Spleen (tissue), 11 donors: ENCODE results near the gene CSTPP1. TPM values are rescaled to one million over a fixed set of nuclear protein-coding genes. Genes with fewer than 3 reads are reported as not detected.

Experiments used
- DNase-seq: peaks from one replicate; pipeline ENCODE4 v3.0.0-alpha.2; 2020
- H3K27ac ChIP-seq, 8 donors: fragments of 200-600 bp; sonication (generic) in 7 of 8; 1 replicate in 4 of 8; 2 replicates in 4 of 8; pipeline versions ENCODE4 v1.5.0 to v1.8.0; 2016 to 2021; ENCODE audit warnings: inconsistent platforms in 4 of 8, mild to moderate bottlenecking in 4 of 8, moderate library complexity in 1 of 8
- H3K27me3 ChIP-seq, 7 donors: fragments of 200-600 bp; sonication (generic) in 6 of 7; replicated peaks in 1 of 7; 1 replicate in 4 of 7; 2 replicates in 3 of 7; pipeline versions ENCODE4 v1.5.0 to v1.8.0; 2016 to 2021; ENCODE audit warnings: inconsistent platforms in 3 of 7, mild to moderate bottlenecking in 1 of 7
- H3K36me3 ChIP-seq, 6 donors: fragments of 200-600 bp; sonication (generic) in 5 of 6; 1 replicate in 4 of 6; 2 replicates in 2 of 6; pipeline versions ENCODE4 v1.5.0 to v1.8.0; 2016 to 2021; ENCODE audit warnings: inconsistent platforms in 2 of 6
- H3K4me1 ChIP-seq, 6 donors: fragments of 200-600 bp; sonication (generic) in 5 of 6; 1 replicate in 3 of 6; 2 replicates in 3 of 6; pipeline versions ENCODE4 v1.5.0 to v1.8.0; 2016 to 2021; ENCODE audit warnings: inconsistent platforms in 3 of 6
- H3K4me3 ChIP-seq, 8 donors: fragments of 200-600 bp; sonication (generic) in 7 of 8; 1 replicate in 4 of 8; 2 replicates in 4 of 8; pipeline versions ENCODE4 v1.5.0 to v1.8.0; 2016 to 2021; ENCODE audit warnings: inconsistent platforms in 4 of 8, mild to moderate bottlenecking in 4 of 8, moderate library complexity in 2 of 8
- H3K9me3 ChIP-seq, 8 donors: fragments of 200-600 bp; sonication (generic) in 7 of 8; 1 replicate in 4 of 8; 2 replicates in 4 of 8; pipeline versions ENCODE4 v1.5.0 to v1.8.0; 2016 to 2021; ENCODE audit warnings: inconsistent platforms in 4 of 8
- POLR2A ChIP-seq, 3 donors: fragments of 450-650 bp; IDR thresholded peaks; one replicate each; pipeline ENCODE4 v1.5.1; 2017; ENCODE audit warnings: antibody characterized with exemption in 3 of 3, mild to moderate bottlenecking in 1 of 3
- POLR2AphosphoS5 ChIP-seq, 3 donors: sonication (generic); formaldehyde crosslinking; IDR thresholded peaks; one replicate each; pipeline ENCODE4 v1.5.1; 2017; ENCODE audit warnings: antibody characterized with exemption in 3 of 3
- WGBS, 5 donors: extraction: QIAGEN DNeasy Blood & Tissue Kit in 3 of 5; methylation state at CpG; one replicate each; pipeline versions ENCODE4 v1.1.5 to v1.1.7; 2013 to 2018; 5-methylcytosine and 5-hydroxymethylcytosine counted together
- intact Hi-C: fragments of 100-400 bp; cut with DNase I; formaldehyde crosslinking; loops from one replicate; pipeline ENCODE4 v1.15.0; 2023; ENCODE audit warnings: low total_unique reads
- polyA plus RNA-seq, 3 donors: library from polyadenylated mRNA; stranded (reverse); fragments of 200-250 nt; gene quantifications; one replicate each; pipeline ENCODE4 v1.2.1, GENCODE V29; 2013
- total RNA-seq, 7 donors: library from RNA; depleted of rRNA in 3 of 7; stranded (reverse); fragments of >200 nt in 3 of 7; fragmentation: NEBNext Ultra II Directional in 4 of 7; extraction: Animal tissue kit (Norgen Biotek cat#: 25700) in 4 of 7; gene quantifications; one replicate each; pipeline versions ENCODE4 v1.1.0 to v1.2.1, GENCODE V29; 2016 to 2021
- TF ChIP-seq, protein P1 (sequence below), 11 experiments: fragments of 200-600 bp in 7 of 11; fragments of 450-650 bp in 4 of 11; sonication (generic) in 4 of 11; IDR thresholded peaks in 8 of 11; conservative IDR thresholded peaks in 3 of 11; 1 replicate in 7 of 11; 2 replicates in 4 of 11; pipeline versions ENCODE4 v1.4.0 to v1.8.0; 2016 to 2021; ENCODE audit warnings: antibody characterized with exemption in 11 of 11, inconsistent platforms in 4 of 11, mild to moderate bottlenecking in 1 of 11
- donor health status: healthy with polysubstance abuse.
- donor health status: DM: no; HTN: no; CAD: no; lungs with moderate emphysema.
- donor health status: DM: no; HTN: no; CAD: no.
- donor health status: Bipolar disorder and iron deficiency.
- donor health status: healthy.
- donor health status: DM: no; HTN: no; CAD: no.
- donor health status: DM: yes; HTN: yes; CAD: no.

The CSTPP1 gene
- total and polyA plus RNA-seq, 10 donors: 8.6 to 23.0 (median 14.4) TPM

- H3K27me3 ChIP-seq: no peaks in the 10 kb centered on the region
- WGBS, 5 donors: 90 to 94% (median 94%) methylated on average over 5 of the region's 5 CpGs
- TF ChIP-seq POLR2AphosphoS5 (IDR thresholded peaks at IDR 0.05): no peak
- TF ChIP-seq POLR2A (IDR thresholded peaks at IDR 0.05): no peak
- no peak overlapping the region for H3K27ac ChIP-seq
- intact Hi-C loops: no loop called here
- no peak for DNase-seq
- peaks cover 0 to 70% (median 32%) of the 10 kb centered on the region in 6 donors for H3K36me3 ChIP-seq
- H3K9me3 ChIP-seq: no peaks in the 10 kb centered on the region
- H3K4me1 ChIP-seq: peaks cover 0 to 27% (median 12%) of the 10 kb centered on the region in 6 donors
- no peak overlapping the region for H3K4me3 ChIP-seq
Measured at GRCh38 chr11:47160753-47161133, 224.2 kb downstream of the CSTPP1 start.

GRCh38 chr11:47161134-47161854 lies 224.7 kb downstream of the CSTPP1 start:
- intact Hi-C loops: no loop called here
- no peak for DNase-seq
- Histone ChIP-seq H3K27ac (peak overlapping the region in 1 of 8 donors; percentile 36), H3K36me3 (peaks cover 3 to 73% (median 38%) of the 10 kb centered on the region in 6 donors), H3K9me3 (no peaks in the 10 kb centered on the region), H3K4me3 (no peak overlapping the region), H3K27me3 (no peaks in the 10 kb centered on the region), H3K4me1 (peaks cover 0 to 22% (median 11%) of the 10 kb centered on the region in 6 donors)
- TF ChIP-seq POLR2AphosphoS5 (IDR thresholded peaks at IDR 0.05) (peak; percentile 46 to 66 (median 48)), POLR2A (IDR thresholded peaks at IDR 0.05) (no peak)
- TF ChIP-seq, protein P1, sequence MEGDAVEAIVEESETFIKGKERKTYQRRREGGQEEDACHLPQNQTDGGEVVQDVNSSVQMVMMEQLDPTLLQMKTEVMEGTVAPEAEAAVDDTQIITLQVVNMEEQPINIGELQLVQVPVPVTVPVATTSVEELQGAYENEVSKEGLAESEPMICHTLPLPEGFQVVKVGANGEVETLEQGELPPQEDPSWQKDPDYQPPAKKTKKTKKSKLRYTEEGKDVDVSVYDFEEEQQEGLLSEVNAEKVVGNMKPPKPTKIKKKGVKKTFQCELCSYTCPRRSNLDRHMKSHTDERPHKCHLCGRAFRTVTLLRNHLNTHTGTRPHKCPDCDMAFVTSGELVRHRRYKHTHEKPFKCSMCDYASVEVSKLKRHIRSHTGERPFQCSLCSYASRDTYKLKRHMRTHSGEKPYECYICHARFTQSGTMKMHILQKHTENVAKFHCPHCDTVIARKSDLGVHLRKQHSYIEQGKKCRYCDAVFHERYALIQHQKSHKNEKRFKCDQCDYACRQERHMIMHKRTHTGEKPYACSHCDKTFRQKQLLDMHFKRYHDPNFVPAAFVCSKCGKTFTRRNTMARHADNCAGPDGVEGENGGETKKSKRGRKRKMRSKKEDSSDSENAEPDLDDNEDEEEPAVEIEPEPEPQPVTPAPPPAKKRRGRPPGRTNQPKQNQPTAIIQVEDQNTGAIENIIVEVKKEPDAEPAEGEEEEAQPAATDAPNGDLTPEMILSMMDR (IDR thresholded peaks at IDR 0.05 in 8 of 11, conservative IDR thresholded peaks at IDR 0.05 in 3 of 11): peak; percentile 20 to 71 (median 49)
- 59 to 80% (median 60%) methylated on average over 5 to 14 of the region's 14 CpGs for WGBS, 5 donors

- intact Hi-C loops: no loop called here
- WGBS, 5 donors: 63 to 88% (median 77%) methylated on average over 9 of the region's 9 CpGs
- no peaks in the 10 kb centered on the region for H3K27me3 ChIP-seq
- H3K27ac ChIP-seq: peak overlapping the region in 1 of 8 donors; percentile 36
- no peak overlapping the region for H3K4me3 ChIP-seq
- TF ChIP-seq POLR2AphosphoS5 (IDR thresholded peaks at IDR 0.05): no peak
- TF ChIP-seq, protein P1 (IDR thresholded peaks at IDR 0.05 in 8 of 11, conservative IDR thresholded peaks at IDR 0.05 in 3 of 11): no peak
- TF ChIP-seq POLR2A (IDR thresholded peaks at IDR 0.05): no peak
- peaks cover 8 to 73% (median 44%) of the 10 kb centered on the region in 6 donors for H3K36me3 ChIP-seq
- peaks cover 0 to 22% (median 11%) of the 10 kb centered on the region in 6 donors for H3K4me1 ChIP-seq
- DNase-seq: no peak
- no peaks in the 10 kb centered on the region for H3K9me3 ChIP-seq
Measured at GRCh38 chr11:47161890-47162289, 225.3 kb downstream of the CSTPP1 start.

GRCh38 chr11:47162426-47162825 lies 225.9 kb downstream of the CSTPP1 start:
- H3K27me3 ChIP-seq: no peaks in the 10 kb centered on the region
- intact Hi-C loops: no loop called here
- H3K4me1 ChIP-seq: peaks cover 0 to 22% (median 11%) of the 10 kb centered on the region in 6 donors
- 64 to 75% (median 71%) methylated on average over 5 of the region's 5 CpGs for WGBS, 5 donors
- no peak overlapping the region for H3K4me3 ChIP-seq
- H3K9me3 ChIP-seq: no peaks in the 10 kb centered on the region
- no peak overlapping the region for H3K27ac ChIP-seq
- no peak for TF ChIP-seq POLR2AphosphoS5 (IDR thresholded peaks at IDR 0.05)
- TF ChIP-seq, protein P1 (IDR thresholded peaks at IDR 0.05 in 8 of 11, conservative IDR thresholded peaks at IDR 0.05 in 3 of 11): no peak
- no peak for TF ChIP-seq POLR2A (IDR thresholded peaks at IDR 0.05)
- H3K36me3 ChIP-seq: peaks cover 8 to 73% (median 46%) of the 10 kb centered on the region in 6 donors
- DNase-seq: no peak
